Measurements from ENCODE around the gene GRIN2C. TPM values are rescaled to one million over a fixed set of nuclear protein-coding genes. Genes with fewer than 3 reads are reported as not detected.

GRIN2C gene
- total RNA-seq, 1 donor from 2014 or later, result 1.0 TPM

DNA sequence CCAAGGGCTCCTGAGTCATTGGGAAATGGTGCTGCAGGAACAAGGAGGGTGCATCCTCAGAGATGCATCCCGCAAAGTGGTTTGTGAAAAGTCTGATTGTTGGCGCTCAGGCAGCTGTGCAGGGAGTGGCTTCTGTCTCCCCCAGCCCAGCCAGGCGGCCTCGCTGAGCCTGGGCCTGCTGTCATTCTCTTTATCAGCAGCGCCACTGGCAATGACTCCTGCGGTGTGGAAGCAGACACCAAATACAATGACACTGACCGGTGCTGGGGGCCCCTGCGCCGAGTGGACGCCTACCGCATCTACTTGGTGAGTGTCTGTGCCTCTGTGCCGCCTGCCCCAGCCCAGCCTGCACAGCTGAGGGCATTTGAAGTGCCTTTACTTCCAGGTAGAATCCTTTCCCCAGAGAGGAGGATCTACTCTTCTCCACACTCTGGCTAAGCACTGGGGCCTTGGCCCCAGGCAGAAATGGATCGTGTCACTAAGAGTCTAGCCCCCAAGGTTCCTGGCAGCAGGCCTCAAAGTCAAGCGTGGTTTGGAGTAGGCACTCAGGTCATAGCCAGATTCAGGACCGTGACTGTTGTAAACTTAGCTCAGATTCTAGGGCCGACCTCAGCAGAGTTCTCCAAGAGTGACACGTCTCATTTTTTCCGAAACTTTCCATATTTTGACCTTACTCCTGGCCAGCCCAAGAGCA, 64.2 kb downstream of the GRIN2C start:
- Mint-ChIP-seq H3K36me3 (ENCODE audit: low read depth, unreplicated experiment) (peaks cover 29% of the 10 kb centered on the region), H3K27ac (ENCODE audit: unreplicated experiment) (no peak overlapping the region), H3K4me1 (ENCODE audit: low read depth, unreplicated experiment) (peaks cover 13% of the 10 kb centered on the region), H3K9me3 (ENCODE audit: unreplicated experiment) (no peaks in the 10 kb centered on the region), H3K27me3 (ENCODE audit: low read depth, unreplicated experiment) (no peaks in the 10 kb centered on the region), H3K4me3 (ENCODE audit: unreplicated experiment) (no peak overlapping the region)
- no peak for FAIRE-seq
- peaks cover 21% of the 10 kb centered on the region for H3K36me3 ChIP-seq (ENCODE audit: insufficient read depth, low read length)
- H2AFZ ChIP-seq (ENCODE audit: low read depth, low read length), result no peak overlapping the region
- peaks cover 43% of the 10 kb centered on the region for H4K20me1 ChIP-seq (ENCODE audit: insufficient read depth, low read length)
- no peak for TF ChIP-seq EZH2 (IDR thresholded peaks at IDR 0.05; ENCODE audit: insufficient read depth, low read length)
- TF ChIP-seq, protein P1, sequence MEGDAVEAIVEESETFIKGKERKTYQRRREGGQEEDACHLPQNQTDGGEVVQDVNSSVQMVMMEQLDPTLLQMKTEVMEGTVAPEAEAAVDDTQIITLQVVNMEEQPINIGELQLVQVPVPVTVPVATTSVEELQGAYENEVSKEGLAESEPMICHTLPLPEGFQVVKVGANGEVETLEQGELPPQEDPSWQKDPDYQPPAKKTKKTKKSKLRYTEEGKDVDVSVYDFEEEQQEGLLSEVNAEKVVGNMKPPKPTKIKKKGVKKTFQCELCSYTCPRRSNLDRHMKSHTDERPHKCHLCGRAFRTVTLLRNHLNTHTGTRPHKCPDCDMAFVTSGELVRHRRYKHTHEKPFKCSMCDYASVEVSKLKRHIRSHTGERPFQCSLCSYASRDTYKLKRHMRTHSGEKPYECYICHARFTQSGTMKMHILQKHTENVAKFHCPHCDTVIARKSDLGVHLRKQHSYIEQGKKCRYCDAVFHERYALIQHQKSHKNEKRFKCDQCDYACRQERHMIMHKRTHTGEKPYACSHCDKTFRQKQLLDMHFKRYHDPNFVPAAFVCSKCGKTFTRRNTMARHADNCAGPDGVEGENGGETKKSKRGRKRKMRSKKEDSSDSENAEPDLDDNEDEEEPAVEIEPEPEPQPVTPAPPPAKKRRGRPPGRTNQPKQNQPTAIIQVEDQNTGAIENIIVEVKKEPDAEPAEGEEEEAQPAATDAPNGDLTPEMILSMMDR (IDR thresholded peaks at IDR 0.05; ENCODE audit: insufficient read depth, low read depth, low read length), result no peak
- H3K79me2 ChIP-seq (ENCODE audit: insufficient read depth, low read length), result no peaks in the 10 kb centered on the region
- DNase-seq (ENCODE audit: low read depth), result no peak
- no peak overlapping the region for H3K27ac ChIP-seq (ENCODE audit: low read depth, low read length)
- peaks cover 15% of the 10 kb centered on the region for H3K4me1 ChIP-seq (ENCODE audit: insufficient read depth, low read length)
- H3K9me3 ChIP-seq (ENCODE audit: insufficient read depth, low read depth, low read length), result no peaks in the 10 kb centered on the region
- no peaks in the 10 kb centered on the region for H3K27me3 ChIP-seq (ENCODE audit: insufficient read depth, low read length)
- H3K4me3 ChIP-seq (ENCODE audit: insufficient read depth, low read depth, low read length), result no peak overlapping the region
- no peak overlapping the region for H3K9ac ChIP-seq (ENCODE audit: low read length)
- no peak overlapping the region for H3K4me2 ChIP-seq (ENCODE audit: low read length)

DNA sequence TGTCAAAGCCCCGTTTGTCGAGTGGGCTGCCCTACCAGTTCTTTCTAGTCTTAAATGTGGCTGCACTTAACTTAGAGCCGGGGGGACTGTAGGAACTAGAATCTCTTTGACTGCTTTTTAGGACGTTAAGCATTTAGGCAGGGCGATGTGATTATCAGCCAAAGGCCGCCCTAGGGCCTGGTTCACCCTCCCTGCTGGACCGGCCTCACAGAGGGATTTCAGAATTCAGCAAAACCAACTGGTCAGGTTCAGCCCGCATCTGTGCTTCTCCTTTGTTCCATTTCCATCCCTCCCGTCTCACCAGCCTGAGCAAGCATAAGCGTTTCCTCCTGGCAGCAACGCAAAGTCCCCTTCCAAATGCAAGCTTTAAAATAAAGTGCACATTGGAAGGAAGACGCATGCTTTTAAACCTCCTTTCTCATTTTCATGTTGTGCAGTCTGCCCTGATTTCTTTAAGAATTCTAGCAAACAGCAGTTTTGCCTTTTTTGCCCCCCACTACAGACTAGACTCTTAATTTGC, 67.0 kb downstream of the GRIN2C start:
- Histone ChIP-seq H3K9me3 (ENCODE audit: insufficient read depth, low read depth, low read length) (no peaks in the 10 kb centered on the region), H3K36me3 (ENCODE audit: insufficient read depth, low read length) (peaks cover 23% of the 10 kb centered on the region), H3K79me2 (ENCODE audit: insufficient read depth, low read length) (no peaks in the 10 kb centered on the region), H2AFZ (ENCODE audit: low read depth, low read length) (no peak overlapping the region), H3K4me2 (ENCODE audit: low read length) (no peak overlapping the region), H3K9ac (ENCODE audit: low read length) (no peak overlapping the region), H3K27me3 (ENCODE audit: insufficient read depth, low read length) (no peaks in the 10 kb centered on the region), H3K4me3 (ENCODE audit: insufficient read depth, low read depth, low read length) (no peak overlapping the region), H3K27ac (ENCODE audit: low read depth, low read length) (no peak overlapping the region), H3K4me1 (ENCODE audit: insufficient read depth, low read length) (peaks cover 6% of the 10 kb centered on the region), H4K20me1 (ENCODE audit: insufficient read depth, low read length) (peaks cover 33% of the 10 kb centered on the region)
- no peak for FAIRE-seq
- TF ChIP-seq, protein P1 (IDR thresholded peaks at IDR 0.05; ENCODE audit: insufficient read depth, low read depth, low read length), result no peak
- no peak for TF ChIP-seq EZH2 (IDR thresholded peaks at IDR 0.05; ENCODE audit: insufficient read depth, low read length)
- no peak for DNase-seq (ENCODE audit: low read depth)
- peaks cover 24% of the 10 kb centered on the region for H3K36me3 Mint-ChIP-seq (ENCODE audit: low read depth, unreplicated experiment)
- peaks cover under 1% of the 10 kb centered on the region for H3K4me1 Mint-ChIP-seq (ENCODE audit: low read depth, unreplicated experiment)
- no peak overlapping the region for H3K27ac Mint-ChIP-seq (ENCODE audit: unreplicated experiment)
- no peaks in the 10 kb centered on the region for H3K9me3 Mint-ChIP-seq (ENCODE audit: unreplicated experiment)
- H3K4me3 Mint-ChIP-seq (ENCODE audit: unreplicated experiment), result no peak overlapping the region
- no peaks in the 10 kb centered on the region for H3K27me3 Mint-ChIP-seq (ENCODE audit: low read depth, unreplicated experiment)

Other genes with a start within 250 kb of the GRIN2C start
- not detected in 2 replicates for gene CD300E, start 236.1 kb downstream of the GRIN2C start, total RNA-seq
- gene CD300LF, start 147.0 kb downstream of the GRIN2C start, total RNA-seq, result not detected in 2 replicates
- gene RAB37, start 122.6 kb downstream of the GRIN2C start, total RNA-seq, result 0.77 TPM in 1 of 2 replicates, not detected in the other
- 27.9 and 36.3 TPM in 2 replicates for gene NHERF1, start 111.3 kb downstream of the GRIN2C start, total RNA-seq
- 58.4 and 61.8 TPM in 2 replicates for gene NAT9, start 83.5 kb downstream of the GRIN2C start, total RNA-seq
- 30.8 and 34.2 TPM in 2 replicates for gene FDXR, start 13.1 kb upstream of the GRIN2C start, total RNA-seq
- gene FADS6, start 33.7 kb upstream of the GRIN2C start, total RNA-seq, result not detected in 2 replicates
- gene USH1G, start 63.4 kb upstream of the GRIN2C start, total RNA-seq, result 0.14 TPM in 1 of 2 replicates, not detected in the other
- gene OTOP2, start 64.4 kb upstream of the GRIN2C start, total RNA-seq, result not detected in 2 replicates
- not detected in 2 replicates for gene OTOP3, start 76.0 kb upstream of the GRIN2C start, total RNA-seq
- 2.5 and 2.6 TPM in 2 replicates for gene HID1, start 112.9 kb upstream of the GRIN2C start, total RNA-seq
- 59.1 and 62.9 TPM in 2 replicates for gene CDR2L, start 127.7 kb upstream of the GRIN2C start, total RNA-seq
- gene MRPL58, start 152.8 kb upstream of the GRIN2C start, total RNA-seq, result 23.8 and 24.4 TPM in 2 replicates
- 238 and 239 TPM in 2 replicates for gene ATP5PD, start 187.1 kb upstream of the GRIN2C start, total RNA-seq
- gene KCTD2, start 187.3 kb upstream of the GRIN2C start, total RNA-seq, result 17.1 and 18.6 TPM in 2 replicates
- gene SLC16A5, start 228.1 kb upstream of the GRIN2C start, total RNA-seq, result 7.1 and 10.6 TPM in 2 replicates